ENCODE results near the gene ZNF880. TPM values are rescaled to one million over a fixed set of nuclear protein-coding genes. Genes with fewer than 3 reads are reported as not detected.

Gene ZNF880
- 10 to 100 TPM; 14.6 to 23.7 TPM for total RNA-seq

- Histone ChIP-seq H3K4me3 (peak within 1 kb of the TSS; percentile 99), H3K27ac (peak within 1 kb of the TSS; percentile 97 to 100), H3K27me3 (replicated peaks; ENCODE audit: insufficient read depth) (no peaks in the 10 kb centered on the region), H3K36me3 (peaks cover 21% of the 10 kb centered on the region), H3K4me1 (ENCODE audit: control insufficient read depth in 1 of 2, low read depth in 2 of 2) (peaks cover 6 to 9% of the 10 kb centered on the region in 2 donors), H3K9me3 (peaks cover 44% of the 10 kb centered on the region)
- peak; percentile 82 for DNase-seq (ENCODE audit: low spot score)
- ATAC-seq (ENCODE audit: insufficient number of reproducible peaks, low FRiP score, low read depth): peak; percentile 94
- TF ChIP-seq CTCF (IDR thresholded peaks at IDR 0.05): peak; percentile 25
Measured at GRCh38 chr19:52369559-52370340, at the start of gene ZNF880. ZNF880 (plus strand) TSS chr19:52369923; CDS start chr19:52369966, 43 bp downstream.

GRCh38 chr19:52322429-52322828, 47.3 kb upstream of the ZNF880 start:
- no peaks in the 10 kb centered on the region for H3K27me3 ChIP-seq (replicated peaks; ENCODE audit: insufficient read depth)
- peaks cover 53% of the 10 kb centered on the region for H3K36me3 ChIP-seq
- H3K27ac ChIP-seq: no peak overlapping the region
- H3K4me3 ChIP-seq: peak overlapping the region; percentile 37
- no peak for DNase-seq (ENCODE audit: low spot score)
- no peaks in the 10 kb centered on the region for H3K4me1 ChIP-seq (ENCODE audit: control insufficient read depth in 1 of 2, low read depth in 2 of 2)
- no peak for ATAC-seq (ENCODE audit: insufficient number of reproducible peaks, low FRiP score, low read depth)
- TF ChIP-seq CTCF (IDR thresholded peaks at IDR 0.05): no peak
- peaks cover 100% of the 10 kb centered on the region for H3K9me3 ChIP-seq

- no peaks in the 10 kb centered on the region for H3K27me3 ChIP-seq (replicated peaks; ENCODE audit: insufficient read depth)
- no peaks in the 10 kb centered on the region for H3K36me3 ChIP-seq
- no peak overlapping the region for H3K27ac ChIP-seq
- peaks cover 66% of the 10 kb centered on the region for H3K9me3 ChIP-seq
- peaks cover 1 to 2% of the 10 kb centered on the region in 2 donors for H3K4me1 ChIP-seq (ENCODE audit: control insufficient read depth in 1 of 2, low read depth in 2 of 2)
- DNase-seq (ENCODE audit: low spot score) (no peak), ATAC-seq (ENCODE audit: insufficient number of reproducible peaks, low FRiP score, low read depth) (no peak)
- no peak overlapping the region for H3K4me3 ChIP-seq
- no peak for TF ChIP-seq CTCF (IDR thresholded peaks at IDR 0.05)
Measured at GRCh38 chr19:52331757-52332156, 38.0 kb upstream of the ZNF880 start.

DNA sequence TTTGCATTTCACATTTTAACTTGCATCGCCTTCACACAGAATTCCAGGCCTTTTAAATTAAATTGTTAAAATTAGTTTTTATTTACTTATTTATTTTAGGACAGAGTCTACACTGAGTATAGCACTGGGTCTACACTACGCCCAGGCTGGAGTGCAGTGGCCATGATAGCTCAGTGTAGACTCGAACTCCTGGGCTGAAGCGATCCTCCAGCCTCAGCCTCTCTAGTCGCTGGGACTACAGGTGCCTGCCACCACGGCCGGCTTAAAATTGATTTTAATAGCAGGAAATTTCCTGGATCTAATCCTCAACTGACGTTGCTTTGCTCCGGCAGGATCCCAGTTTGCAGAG, 34.0 kb upstream of the ZNF880 start:
- Histone ChIP-seq H3K27ac (peak overlapping the region; percentile 66 to 88), H3K27me3 (replicated peaks; ENCODE audit: insufficient read depth) (no peaks in the 10 kb centered on the region), H3K36me3 (no peaks in the 10 kb centered on the region), H3K4me1 (ENCODE audit: control insufficient read depth in 1 of 2, low read depth in 2 of 2) (peaks cover 6 to 7% of the 10 kb centered on the region in 2 donors), H3K9me3 (peaks cover 31% of the 10 kb centered on the region), H3K4me3 (peak overlapping the region; percentile 81)
- no peak for ATAC-seq (ENCODE audit: insufficient number of reproducible peaks, low FRiP score, low read depth)
- TF ChIP-seq CTCF (IDR thresholded peaks at IDR 0.05): no peak
- no peak for DNase-seq (ENCODE audit: low spot score)

DNA sequence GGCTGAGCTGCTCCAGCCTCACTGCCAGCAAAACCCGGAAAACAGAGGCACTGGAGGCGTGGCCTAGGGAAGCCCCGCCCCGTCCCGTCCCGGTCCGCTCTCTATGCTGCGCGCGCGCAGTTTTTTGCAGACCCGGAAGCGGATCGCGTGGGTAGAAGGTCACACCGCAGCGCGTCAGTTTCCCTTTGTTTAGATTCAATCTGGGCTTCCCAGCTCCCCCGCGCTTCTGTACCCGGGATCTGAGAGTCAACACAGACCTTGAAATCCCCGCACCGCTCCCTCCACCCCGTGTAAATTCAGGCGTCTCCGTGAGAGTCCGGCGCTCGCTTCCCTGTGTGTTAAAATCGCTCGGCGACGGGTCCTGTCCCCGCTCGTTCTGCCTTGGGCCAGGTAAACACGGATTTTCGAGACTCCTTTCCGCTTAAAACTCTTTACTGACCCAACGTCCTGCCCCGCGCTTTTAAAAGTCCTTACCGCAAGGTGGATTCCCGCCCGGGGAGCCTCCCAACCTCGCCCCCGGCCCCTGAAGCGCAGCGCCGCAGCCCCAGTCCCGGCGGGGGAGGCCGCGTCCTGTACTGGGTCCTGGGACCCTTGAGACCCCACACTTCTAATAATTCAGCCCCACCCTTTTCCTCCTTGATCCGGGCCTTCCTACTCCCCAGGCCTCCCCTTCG, 33.5 kb upstream of the ZNF880 start, which contains the start of gene ZNF610:
TSS of gene ZNF610 (plus strand) at position 127 of the 674 bp plus-strand sequence. CDS start 12,930 bp downstream, outside the sequence.
- Histone ChIP-seq H3K4me3 (peak within 1 kb of the TSS; percentile 81), H3K9me3 (peaks cover 27% of the 10 kb centered on the region), H3K27ac (peak within 1 kb of the TSS; percentile 66 to 88), H3K4me1 (ENCODE audit: control insufficient read depth in 1 of 2, low read depth in 2 of 2) (peaks cover 6 to 7% of the 10 kb centered on the region in 2 donors), H3K36me3 (no peaks in the 10 kb centered on the region), H3K27me3 (replicated peaks; ENCODE audit: insufficient read depth) (no peaks in the 10 kb centered on the region)
- ATAC-seq (ENCODE audit: insufficient number of reproducible peaks, low FRiP score, low read depth) (peak; percentile 92), DNase-seq (ENCODE audit: low spot score) (peak; percentile 54)
- TF ChIP-seq CTCF (IDR thresholded peaks at IDR 0.05): no peak

All from thoracic aorta (tissue), 2 donors.